Central memory CD4-positive, alpha-beta T cell (primary cell): ENCODE results near the gene SGPP2.

ENCODE experiments used
- DNase-seq: peaks from one replicate; pipeline ENCODE4 v3.0.0; 2022

Gene SGPP2

GRCh38 chr2:222592176-222592575 is 167.8 kb downstream of the SGPP2 start:
- DNase-seq: no peak

- DNase-seq: no peak
These were observed 170.3 kb downstream of the SGPP2 start for GRCh38 chr2:222594679-222595078.

GRCh38 chr2:222595581-222595980 is 171.2 kb downstream of the SGPP2 start:
- DNase-seq: no peak

GRCh38 chr2:222598611-222599010 is 174.3 kb downstream of the SGPP2 start:
- no peak for DNase-seq

GRCh38 chr2:222603501-222603900 is 179.2 kb downstream of the SGPP2 start:
- no peak for DNase-seq

GRCh38 chr2:222604749-222605515 is 180.6 kb downstream of the SGPP2 start:
- DNase-seq: no peak

- no peak for DNase-seq
These were observed 182.0 kb downstream of the SGPP2 start for GRCh38 chr2:222606306-222606705.

- DNase-seq: no peak
These were observed 183.7 kb downstream of the SGPP2 start for GRCh38 chr2:222608081-222608480.

- DNase-seq: no peak
These were observed 185.0 kb downstream of the SGPP2 start for GRCh38 chr2:222609381-222609780.
